Measurements from ENCODE around the gene LRCOL1. TPM values are rescaled to one million over a fixed set of nuclear protein-coding genes. Genes with fewer than 3 reads are reported as not detected.

LRCOL1 gene
- total and polyA plus RNA-seq, 10 of the 15 experiments (the other 5 are each of a cell fraction or from before 2014, with no cell fraction given): not detected

DNA sequence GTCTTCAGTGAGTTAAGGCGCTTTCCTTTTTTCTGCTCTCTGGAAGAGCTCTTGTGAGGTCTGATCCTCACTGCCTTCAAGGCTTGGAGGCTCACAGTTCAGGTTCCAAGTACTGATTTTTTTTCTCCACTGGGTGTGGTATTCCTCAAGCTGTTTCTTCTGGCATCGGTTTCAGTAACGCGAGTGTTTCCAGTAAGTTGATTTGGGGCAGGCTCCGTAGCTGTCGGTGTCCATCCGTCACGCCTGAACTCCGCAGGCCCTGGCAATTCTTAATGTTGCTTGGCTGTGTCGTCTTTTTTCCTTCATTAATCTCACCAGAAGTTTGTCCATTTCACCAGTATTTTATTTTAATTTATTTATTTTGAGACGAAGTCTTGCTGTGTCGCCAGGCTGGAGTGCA is 30.6 kb downstream of the LRCOL1 start:
- H3K4me3 ChIP-seq: no peak overlapping the region
- ChIA-PET POLR2A (interaction anchor here (0.6 kb wide), 1 partner anchor 121 kb away, joined by 4 read pairs; no protein-coding TSS in a partner anchor), RAD21 (ENCODE audit: unreplicated experiment) (no interaction called here), SMC1A (ENCODE audit: uncharacterized antibody, unreplicated experiment) (no interaction called here), CTCF (interaction anchor here (1.5 kb wide), 1 partner anchor 19 kb away, joined by 4 read pairs; no protein-coding TSS in a partner anchor)
- H3K27ac ChIP-seq (ENCODE audit: control insufficient read depth, insufficient read depth): no peak overlapping the region
- no peak overlapping the region for H2AFZ ChIP-seq (ENCODE audit: control insufficient read depth, low read depth, low read length)
- in situ Hi-C loops (cut with MboI): no loop called here
- BruUV-seq (replicated peaks): no TSS peak
- no peak for FAIRE-seq
- H3K4me1 ChIP-seq (ENCODE audit: control insufficient read depth, insufficient read depth, low read length): no peaks in the 10 kb centered on the region
- H3K9me3 ChIP-seq (replicated peaks; ENCODE audit: control insufficient read depth, insufficient read depth, low read length): no peaks in the 10 kb centered on the region
- ATAC-seq: no peak
- intact Hi-C loops (cut with micrococcal nuclease; ENCODE audit: unreplicated experiment): no loop called here
- H3K4me2 ChIP-seq (ENCODE audit: control insufficient read depth, insufficient read depth): no peak overlapping the region
- no peak for DNase-seq (ENCODE audit: low read depth, low spot score)
- H3K79me2 ChIP-seq (ENCODE audit: control insufficient read depth, insufficient read depth, low read length): no peaks in the 10 kb centered on the region
- TF ChIP-seq SUPT20H (IDR thresholded peaks at IDR 0.05; ENCODE audit: borderline replicate concordance, control insufficient read depth, low read depth, low read length): no peak
- no peak for TF ChIP-seq RCOR1 (conservative IDR thresholded peaks at IDR 0.05; ENCODE audit: low read depth, low read length)
- 96% methylated on average over 12 of the region's 12 CpGs for WGBS (ENCODE audit: insufficient coverage, insufficient replicate concordance, low lambda C conversion rate, missing lambda C conversion rate)
- H3K27me3 ChIP-seq (replicated peaks in 1 of 2; ENCODE audit: control insufficient read depth in 2 of 2, insufficient read depth in 2 of 2, low read length in 1 of 2): no peaks in the 10 kb centered on the region
- H4K20me1 ChIP-seq (ENCODE audit: control insufficient read depth, insufficient read depth): no peaks in the 10 kb centered on the region
- no peak overlapping the region for H3K9ac ChIP-seq (ENCODE audit: control insufficient read depth, insufficient read depth, low read length)
- peaks cover 0 to 2% of the 10 kb centered on the region in 2 experiments; a peak in 1 of 4 replicates for H3K36me3 ChIP-seq (ENCODE audit: control insufficient read depth in 2 of 2, insufficient read depth in 2 of 2, low read length in 1 of 2)

DNA sequence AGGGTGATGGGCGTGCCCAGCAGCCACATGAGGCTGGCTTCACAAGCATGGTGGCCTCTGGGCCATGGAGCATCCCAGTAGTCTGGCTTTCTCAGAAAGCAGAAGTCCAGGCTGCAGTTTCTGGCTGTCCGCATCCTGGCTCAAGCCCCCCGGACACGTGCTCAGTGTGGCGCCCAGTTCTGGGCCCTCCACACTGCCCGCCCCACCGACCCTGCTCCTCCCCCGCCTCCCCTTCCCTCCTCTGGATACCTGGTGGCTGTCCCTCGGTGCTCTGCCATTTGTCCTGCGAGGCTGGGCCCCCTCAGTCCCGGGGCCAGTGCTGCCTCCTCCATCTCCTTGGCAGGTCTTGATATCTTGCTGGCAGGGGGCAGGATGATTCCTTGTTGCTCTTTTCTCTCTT is 31.6 kb downstream of the LRCOL1 start:
- no peaks in the 10 kb centered on the region for H3K79me2 ChIP-seq (ENCODE audit: control insufficient read depth, insufficient read depth, low read length)
- no peak for ATAC-seq
- SMC1A ChIA-PET (ENCODE audit: uncharacterized antibody, unreplicated experiment): no interaction called here
- CTCF ChIA-PET: no interaction called here
- no peaks in the 10 kb centered on the region for H3K27me3 ChIP-seq (replicated peaks in 1 of 2; ENCODE audit: control insufficient read depth in 2 of 2, insufficient read depth in 2 of 2, low read length in 1 of 2)
- no peak overlapping the region for H3K9ac ChIP-seq (ENCODE audit: control insufficient read depth, insufficient read depth, low read length)
- RAD21 ChIA-PET (ENCODE audit: unreplicated experiment): no interaction called here
- no peak overlapping the region for H3K4me2 ChIP-seq (ENCODE audit: control insufficient read depth, insufficient read depth)
- intact Hi-C loops (cut with micrococcal nuclease; ENCODE audit: unreplicated experiment) (no loop called here), in situ Hi-C loops (cut with MboI) (no loop called here)
- no peaks in the 10 kb centered on the region for H3K4me1 ChIP-seq (ENCODE audit: control insufficient read depth, insufficient read depth, low read length)
- DNase-seq (ENCODE audit: low read depth, low spot score): no peak
- H4K20me1 ChIP-seq (ENCODE audit: control insufficient read depth, insufficient read depth): no peaks in the 10 kb centered on the region
- H3K9me3 ChIP-seq (replicated peaks; ENCODE audit: control insufficient read depth, insufficient read depth, low read length): no peaks in the 10 kb centered on the region
- FAIRE-seq: no peak
- peaks cover 0 to 2% of the 10 kb centered on the region in 2 experiments; a peak in 1 of 4 replicates for H3K36me3 ChIP-seq (ENCODE audit: control insufficient read depth in 2 of 2, insufficient read depth in 2 of 2, low read length in 1 of 2)
- POLR2A ChIA-PET: no interaction called here
- no peak overlapping the region for H3K4me3 ChIP-seq
- TF ChIP-seq ZBED1 (IDR thresholded peaks at IDR 0.05; ENCODE audit: borderline replicate concordance) (no peak), FOXM1 (IDR thresholded peaks at IDR 0.05; ENCODE audit: low read depth, low read length) (no peak), ZNF217 (IDR thresholded peaks at IDR 0.05) (no peak), JUND (IDR thresholded peaks at IDR 0.05; ENCODE audit: low read depth, low read length) (no peak), MTA3 (IDR thresholded peaks at IDR 0.05; ENCODE audit: borderline replicate concordance, low read length) (no peak), SMARCA5 (IDR thresholded peaks at IDR 0.05) (no peak), YY1 (IDR thresholded peaks at IDR 0.05; ENCODE audit: low read depth, low read length) (no peak), SIN3A (IDR thresholded peaks at IDR 0.05; ENCODE audit: low read depth, low read length) (no peak), ZNF622 (IDR thresholded peaks at IDR 0.05) (no peak), BCL11A (IDR thresholded peaks at IDR 0.05; ENCODE audit: low read depth, low read length) (no peak), POU2F2 (IDR thresholded peaks at IDR 0.05; ENCODE audit: borderline replicate concordance, low read depth, low read length) (no peak)
- TF ChIP-seq, protein P1, sequence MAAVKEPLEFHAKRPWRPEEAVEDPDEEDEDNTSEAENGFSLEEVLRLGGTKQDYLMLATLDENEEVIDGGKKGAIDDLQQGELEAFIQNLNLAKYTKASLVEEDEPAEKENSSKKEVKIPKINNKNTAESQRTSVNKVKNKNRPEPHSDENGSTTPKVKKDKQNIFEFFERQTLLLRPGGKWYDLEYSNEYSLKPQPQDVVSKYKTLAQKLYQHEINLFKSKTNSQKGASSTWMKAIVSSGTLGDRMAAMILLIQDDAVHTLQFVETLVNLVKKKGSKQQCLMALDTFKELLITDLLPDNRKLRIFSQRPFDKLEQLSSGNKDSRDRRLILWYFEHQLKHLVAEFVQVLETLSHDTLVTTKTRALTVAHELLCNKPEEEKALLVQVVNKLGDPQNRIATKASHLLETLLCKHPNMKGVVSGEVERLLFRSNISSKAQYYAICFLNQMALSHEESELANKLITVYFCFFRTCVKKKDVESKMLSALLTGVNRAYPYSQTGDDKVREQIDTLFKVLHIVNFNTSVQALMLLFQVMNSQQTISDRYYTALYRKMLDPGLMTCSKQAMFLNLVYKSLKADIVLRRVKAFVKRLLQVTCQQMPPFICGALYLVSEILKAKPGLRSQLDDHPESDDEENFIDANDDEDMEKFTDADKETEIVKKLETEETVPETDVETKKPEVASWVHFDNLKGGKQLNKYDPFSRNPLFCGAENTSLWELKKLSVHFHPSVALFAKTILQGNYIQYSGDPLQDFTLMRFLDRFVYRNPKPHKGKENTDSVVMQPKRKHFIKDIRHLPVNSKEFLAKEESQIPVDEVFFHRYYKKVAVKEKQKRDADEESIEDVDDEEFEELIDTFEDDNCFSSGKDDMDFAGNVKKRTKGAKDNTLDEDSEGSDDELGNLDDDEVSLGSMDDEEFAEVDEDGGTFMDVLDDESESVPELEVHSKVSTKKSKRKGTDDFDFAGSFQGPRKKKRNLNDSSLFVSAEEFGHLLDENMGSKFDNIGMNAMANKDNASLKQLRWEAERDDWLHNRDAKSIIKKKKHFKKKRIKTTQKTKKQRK (IDR thresholded peaks at IDR 0.05; ENCODE audit: low read depth, low read length): no peak
- no peak overlapping the region for H3K27ac ChIP-seq (ENCODE audit: control insufficient read depth, insufficient read depth)
- no TSS peak for BruUV-seq (replicated peaks)
- H2AFZ ChIP-seq (ENCODE audit: control insufficient read depth, low read depth, low read length): no peak overlapping the region
- WGBS (ENCODE audit: insufficient coverage, insufficient replicate concordance, low lambda C conversion rate, missing lambda C conversion rate): 59% methylated on average over 3 of the region's 11 CpGs
